ENCODE measurements around the gene ANKRD35. TPM values are rescaled to one million over a fixed set of nuclear protein-coding genes. Genes with fewer than 3 reads are reported as not detected.
A peak's percentile ranks its signal among the peaks of the same experiment; 100 is the strongest.

The ANKRD35 gene
- total and polyA plus RNA-seq, 9 of the 15 experiments (the other 6 are each of a cell fraction or from before 2014, with no cell fraction given) = 0.07 to 0.14 (median 0.07) TPM; not detected in 5

DNA sequence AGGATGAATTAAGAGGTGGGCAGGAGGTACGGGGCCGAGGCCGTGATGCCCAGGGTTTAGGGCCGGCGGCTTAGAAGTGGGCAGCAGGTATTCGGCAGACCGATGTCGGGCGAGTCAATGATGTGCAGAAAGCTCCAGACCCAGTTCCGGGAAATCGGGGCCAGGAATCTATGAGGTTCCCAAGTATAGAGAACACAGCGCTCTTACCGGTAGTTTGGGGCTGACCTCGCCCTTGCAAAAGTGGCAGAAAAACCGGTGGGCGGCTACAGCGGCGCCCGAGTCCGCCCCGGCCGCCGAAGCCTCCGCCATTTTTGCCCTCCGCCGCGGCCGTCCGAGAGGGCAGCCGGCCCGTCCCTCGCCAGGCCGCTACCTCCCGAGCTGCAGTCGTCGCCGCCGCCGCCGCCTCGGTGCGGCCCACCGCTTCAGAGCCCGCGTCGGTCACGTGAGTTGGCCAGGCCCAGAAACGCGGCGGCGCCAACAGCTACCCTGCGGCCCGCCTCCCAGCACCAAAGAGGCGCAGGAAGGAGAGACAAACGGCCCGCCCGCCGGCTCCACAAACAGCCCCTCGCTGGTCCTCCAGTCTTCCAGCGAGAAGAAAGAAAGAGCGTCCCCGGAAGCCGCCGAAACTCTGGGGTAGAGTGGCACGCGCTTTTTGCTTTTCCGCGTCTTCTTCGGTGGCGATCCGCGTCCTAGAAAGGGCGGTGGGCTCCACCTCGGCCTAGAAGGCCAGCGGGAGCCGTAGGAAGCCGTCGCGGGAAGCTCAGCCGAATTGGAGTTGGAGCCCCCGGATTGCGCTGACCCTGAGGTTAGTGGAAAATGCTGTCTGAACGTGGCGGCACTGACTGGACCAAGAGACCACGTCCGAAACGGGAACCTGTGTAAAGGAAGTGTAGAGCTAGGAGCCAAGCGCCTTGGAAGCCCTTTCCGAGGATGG lies 61.8 kb downstream of the ANKRD35 start, which contains the start of the genes POLR3C and RNF115 (continued):
- TF ChIP-seq, protein P1, sequence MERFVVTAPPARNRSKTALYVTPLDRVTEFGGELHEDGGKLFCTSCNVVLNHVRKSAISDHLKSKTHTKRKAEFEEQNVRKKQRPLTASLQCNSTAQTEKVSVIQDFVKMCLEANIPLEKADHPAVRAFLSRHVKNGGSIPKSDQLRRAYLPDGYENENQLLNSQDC (CRISPR knock-in tag; IDR thresholded peaks at IDR 0.05) = no peak; the same call in 1 of the 2 replicates
- TF ChIP-seq, protein P2, sequence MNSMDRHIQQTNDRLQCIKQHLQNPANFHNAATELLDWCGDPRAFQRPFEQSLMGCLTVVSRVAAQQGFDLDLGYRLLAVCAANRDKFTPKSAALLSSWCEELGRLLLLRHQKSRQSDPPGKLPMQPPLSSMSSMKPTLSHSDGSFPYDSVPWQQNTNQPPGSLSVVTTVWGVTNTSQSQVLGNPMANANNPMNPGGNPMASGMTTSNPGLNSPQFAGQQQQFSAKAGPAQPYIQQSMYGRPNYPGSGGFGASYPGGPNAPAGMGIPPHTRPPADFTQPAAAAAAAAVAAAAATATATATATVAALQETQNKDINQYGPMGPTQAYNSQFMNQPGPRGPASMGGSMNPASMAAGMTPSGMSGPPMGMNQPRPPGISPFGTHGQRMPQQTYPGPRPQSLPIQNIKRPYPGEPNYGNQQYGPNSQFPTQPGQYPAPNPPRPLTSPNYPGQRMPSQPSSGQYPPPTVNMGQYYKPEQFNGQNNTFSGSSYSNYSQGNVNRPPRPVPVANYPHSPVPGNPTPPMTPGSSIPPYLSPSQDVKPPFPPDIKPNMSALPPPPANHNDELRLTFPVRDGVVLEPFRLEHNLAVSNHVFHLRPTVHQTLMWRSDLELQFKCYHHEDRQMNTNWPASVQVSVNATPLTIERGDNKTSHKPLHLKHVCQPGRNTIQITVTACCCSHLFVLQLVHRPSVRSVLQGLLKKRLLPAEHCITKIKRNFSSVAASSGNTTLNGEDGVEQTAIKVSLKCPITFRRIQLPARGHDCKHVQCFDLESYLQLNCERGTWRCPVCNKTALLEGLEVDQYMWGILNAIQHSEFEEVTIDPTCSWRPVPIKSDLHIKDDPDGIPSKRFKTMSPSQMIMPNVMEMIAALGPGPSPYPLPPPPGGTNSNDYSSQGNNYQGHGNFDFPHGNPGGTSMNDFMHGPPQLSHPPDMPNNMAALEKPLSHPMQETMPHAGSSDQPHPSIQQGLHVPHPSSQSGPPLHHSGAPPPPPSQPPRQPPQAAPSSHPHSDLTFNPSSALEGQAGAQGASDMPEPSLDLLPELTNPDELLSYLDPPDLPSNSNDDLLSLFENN (IDR thresholded peaks at IDR 0.05; ENCODE audit: low read depth in 2 of 2, low read length in 2 of 2) = no peak
- TF ChIP-seq, protein P3, sequence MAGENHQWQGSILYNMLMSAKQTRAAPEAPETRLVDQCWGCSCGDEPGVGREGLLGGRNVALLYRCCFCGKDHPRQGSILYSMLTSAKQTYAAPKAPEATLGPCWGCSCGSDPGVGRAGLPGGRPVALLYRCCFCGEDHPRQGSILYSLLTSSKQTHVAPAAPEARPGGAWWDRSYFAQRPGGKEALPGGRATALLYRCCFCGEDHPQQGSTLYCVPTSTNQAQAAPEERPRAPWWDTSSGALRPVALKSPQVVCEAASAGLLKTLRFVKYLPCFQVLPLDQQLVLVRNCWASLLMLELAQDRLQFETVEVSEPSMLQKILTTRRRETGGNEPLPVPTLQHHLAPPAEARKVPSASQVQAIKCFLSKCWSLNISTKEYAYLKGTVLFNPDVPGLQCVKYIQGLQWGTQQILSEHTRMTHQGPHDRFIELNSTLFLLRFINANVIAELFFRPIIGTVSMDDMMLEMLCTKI (IDR thresholded peaks at IDR 0.05; ENCODE audit: partially characterized antibody) = no peak
- TF ChIP-seq ARID2 (IDR thresholded peaks at IDR 0.05) = no peak
- no peak for TF ChIP-seq SRSF3 (IDR thresholded peaks at IDR 0.05; ENCODE audit: insufficient read depth, low read length)
- TF ChIP-seq ZNF311 (CRISPR knock-in tag; IDR thresholded peaks at IDR 0.05) = no peak
- peak; percentile 28 for TF ChIP-seq NCOR1 (IDR thresholded peaks at IDR 0.05)
- no peak for TF ChIP-seq ZNF436 (CRISPR knock-in tag; IDR thresholded peaks at IDR 0.05)
- 0 out of 2 replicates have a peak, but pooled peaks have one; percentile 21 for TF ChIP-seq PHB2 (IDR thresholded peaks at IDR 0.05; ENCODE audit: low read depth)
- no peak for TF ChIP-seq FOXP4 (CRISPR knock-in tag; IDR thresholded peaks at IDR 0.05; ENCODE audit: borderline replicate concordance)
- no peak for TF ChIP-seq ZNF146 (CRISPR knock-in tag; IDR thresholded peaks at IDR 0.05; ENCODE audit: unreplicated experiment)
- TF ChIP-seq, protein P4, sequence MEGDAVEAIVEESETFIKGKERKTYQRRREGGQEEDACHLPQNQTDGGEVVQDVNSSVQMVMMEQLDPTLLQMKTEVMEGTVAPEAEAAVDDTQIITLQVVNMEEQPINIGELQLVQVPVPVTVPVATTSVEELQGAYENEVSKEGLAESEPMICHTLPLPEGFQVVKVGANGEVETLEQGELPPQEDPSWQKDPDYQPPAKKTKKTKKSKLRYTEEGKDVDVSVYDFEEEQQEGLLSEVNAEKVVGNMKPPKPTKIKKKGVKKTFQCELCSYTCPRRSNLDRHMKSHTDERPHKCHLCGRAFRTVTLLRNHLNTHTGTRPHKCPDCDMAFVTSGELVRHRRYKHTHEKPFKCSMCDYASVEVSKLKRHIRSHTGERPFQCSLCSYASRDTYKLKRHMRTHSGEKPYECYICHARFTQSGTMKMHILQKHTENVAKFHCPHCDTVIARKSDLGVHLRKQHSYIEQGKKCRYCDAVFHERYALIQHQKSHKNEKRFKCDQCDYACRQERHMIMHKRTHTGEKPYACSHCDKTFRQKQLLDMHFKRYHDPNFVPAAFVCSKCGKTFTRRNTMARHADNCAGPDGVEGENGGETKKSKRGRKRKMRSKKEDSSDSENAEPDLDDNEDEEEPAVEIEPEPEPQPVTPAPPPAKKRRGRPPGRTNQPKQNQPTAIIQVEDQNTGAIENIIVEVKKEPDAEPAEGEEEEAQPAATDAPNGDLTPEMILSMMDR (IDR thresholded peaks at IDR 0.05 in 2 of 3, conservative IDR thresholded peaks at IDR 0.05 in 1 of 3; ENCODE audit: insufficient read depth in 2 of 3, low read depth in 1 of 3, low read length in 3 of 3) = no peak
- TF ChIP-seq TARDBP (IDR thresholded peaks at IDR 0.05) = no peak
- no peak for TF ChIP-seq KHSRP (IDR thresholded peaks at IDR 0.05)
- TF ChIP-seq CBX2 (IDR thresholded peaks at IDR 0.05; ENCODE audit: insufficient read depth, low read length, poor library complexity, severe bottlenecking) = no peak
- TF ChIP-seq CBX8 (IDR thresholded peaks at IDR 0.05; ENCODE audit: borderline replicate concordance, extremely low read depth, low read depth, low read length, poor library complexity, severe bottlenecking) = no peak
- TF ChIP-seq HDAC3 (IDR thresholded peaks at IDR 0.05; ENCODE audit: borderline replicate concordance, partially characterized antibody) = no peak
